Measurements from ENCODE around the gene ENTPD2.

The ENTPD2 gene

DNA sequence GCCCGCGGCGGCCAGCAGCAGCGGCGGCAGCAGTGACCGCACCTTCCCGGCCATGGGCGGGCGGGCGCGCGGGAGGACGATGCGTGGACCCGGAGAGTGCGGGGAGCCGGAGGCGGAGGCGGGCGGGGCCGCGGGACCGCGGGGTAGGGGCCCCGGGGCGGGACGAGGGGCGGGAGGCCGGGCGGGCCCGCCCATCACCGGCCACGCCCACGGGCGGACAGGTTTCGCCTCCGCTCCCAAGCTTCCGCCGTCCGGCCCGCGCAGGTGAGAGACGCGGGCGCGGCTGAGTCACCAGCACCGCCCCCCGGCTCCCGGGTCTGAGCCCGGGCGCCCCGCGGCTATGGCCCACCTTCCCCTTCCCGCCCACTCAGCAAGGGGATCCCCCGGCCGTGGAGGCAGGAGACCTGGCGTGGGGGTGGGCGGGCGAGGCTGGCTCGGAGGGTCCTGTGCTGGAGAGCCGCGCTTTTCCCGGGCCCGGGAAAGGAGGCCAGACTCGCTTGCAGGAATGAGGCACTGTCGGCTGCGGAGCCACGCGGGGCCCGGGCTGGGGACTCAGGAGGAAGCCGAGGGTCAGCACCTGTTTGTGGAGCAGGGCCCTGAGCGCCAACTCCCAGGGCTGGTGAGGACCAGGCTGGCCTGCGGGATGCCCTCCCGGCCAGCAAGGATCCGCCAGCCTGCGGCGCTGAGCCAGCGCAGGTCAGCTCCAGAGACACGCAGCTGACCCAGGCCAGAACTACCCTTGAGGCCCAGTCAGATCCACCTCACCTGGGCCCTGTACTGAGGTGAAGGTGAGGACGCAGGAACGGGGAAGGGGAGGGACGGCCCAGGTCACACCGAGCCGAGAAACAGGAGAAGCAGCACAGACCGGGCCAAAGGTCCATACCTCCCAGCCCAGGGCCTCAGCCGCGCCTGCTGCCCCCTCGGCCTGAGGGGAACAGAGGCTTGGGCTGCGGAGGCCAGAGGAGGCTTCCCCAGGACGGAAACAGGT lies at the start of gene ENTPD2:
TSS of gene ENTPD2 (minus strand) at position 118 of the 988 bp plus-strand sequence. CDS start at position 54, 64 bp downstream.
- no peak for FAIRE-seq

DNA sequence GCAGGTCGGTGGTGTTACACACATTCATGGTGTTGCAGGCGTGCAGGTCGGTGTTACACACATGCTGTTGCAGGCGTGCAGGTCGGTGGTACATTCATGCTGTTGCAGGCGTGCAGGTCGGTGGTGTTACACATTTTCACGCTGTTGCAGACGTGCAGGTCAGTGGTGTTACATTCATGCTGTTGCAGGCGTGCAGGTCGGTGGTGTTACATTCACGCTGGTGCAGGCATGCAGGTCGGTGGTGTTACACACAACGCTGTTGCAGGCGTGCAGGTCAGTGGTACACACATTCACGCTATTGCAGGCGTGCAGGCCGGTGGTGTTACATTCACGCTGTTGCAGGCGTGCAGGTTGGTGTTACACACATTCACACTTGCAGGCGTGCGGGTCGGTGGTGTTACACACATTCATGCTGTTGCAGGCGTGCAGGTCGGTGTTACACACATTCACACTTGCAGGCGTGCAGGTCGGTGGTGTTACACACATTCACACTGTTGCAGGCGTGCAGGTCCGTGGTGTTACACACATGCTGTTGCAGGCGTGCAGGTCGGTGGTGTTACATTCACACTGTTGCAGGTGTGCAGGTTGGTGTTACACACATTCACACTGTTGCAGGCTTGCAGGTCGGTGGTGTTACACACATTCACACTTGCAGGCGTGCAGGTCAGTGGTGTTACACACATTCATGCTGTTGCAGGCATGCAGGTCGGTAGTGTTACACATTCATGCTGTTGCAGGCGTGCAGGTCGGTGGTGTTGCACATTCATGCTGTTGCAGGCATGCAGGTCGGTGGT lies 49.5 kb upstream of the ENTPD2 start:
- no peak for FAIRE-seq

DNA sequence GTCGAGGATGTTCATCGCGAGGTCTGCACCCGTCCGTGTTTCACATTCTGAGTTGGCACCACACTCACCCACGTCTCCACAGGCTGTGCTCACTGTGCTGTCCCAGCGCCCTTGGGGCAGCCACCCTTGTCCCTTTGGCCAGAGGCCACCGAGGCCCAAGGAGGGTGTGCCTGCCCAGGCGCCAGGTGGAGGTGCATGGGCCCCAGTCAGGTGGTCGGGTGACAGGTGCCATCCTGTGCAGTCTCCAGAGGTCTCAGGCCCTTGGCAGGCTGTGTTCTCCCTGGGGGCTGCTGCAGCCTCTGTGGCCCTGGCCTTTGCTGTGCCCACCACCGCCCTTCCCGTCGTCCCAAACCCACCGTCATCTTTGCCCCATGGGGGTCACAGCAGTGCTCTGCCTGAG lies 45.4 kb upstream of the ENTPD2 start:
- no peak for FAIRE-seq

DNA sequence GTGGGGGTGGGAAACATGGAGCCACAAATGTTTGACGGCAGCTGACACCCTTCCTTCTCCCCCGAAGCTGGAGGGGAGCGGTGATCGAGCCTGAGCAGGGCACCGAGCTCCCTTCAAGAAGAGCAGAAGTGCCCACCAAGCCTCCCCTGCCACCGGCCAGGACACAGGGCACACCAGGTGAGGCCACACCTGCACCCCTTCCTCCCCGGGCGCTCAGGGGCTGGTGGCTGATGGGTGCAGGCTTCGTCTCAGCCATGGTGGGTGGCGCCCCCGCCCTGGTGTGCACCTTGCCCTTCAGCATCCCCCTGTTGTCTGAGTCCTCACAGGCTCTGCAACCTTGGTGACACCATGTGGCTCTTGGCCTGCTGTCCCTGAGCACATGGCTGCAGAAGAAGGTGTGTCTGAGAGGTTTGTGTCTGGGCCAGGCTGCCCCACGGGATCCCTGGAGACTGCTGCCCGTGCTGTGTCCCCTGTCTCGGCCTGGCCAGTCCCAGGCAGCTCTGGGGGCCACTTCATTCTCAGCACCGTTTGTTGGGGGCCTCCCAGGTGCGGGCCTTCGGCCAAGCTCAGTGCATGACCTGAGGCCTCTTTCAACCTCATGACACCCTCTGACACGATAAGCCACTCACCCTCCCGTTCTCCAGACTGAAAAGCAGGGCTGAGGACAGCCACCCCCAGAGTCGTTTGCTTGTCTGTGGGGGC lies 44.1 kb upstream of the ENTPD2 start:
- FAIRE-seq = no peak

DNA sequence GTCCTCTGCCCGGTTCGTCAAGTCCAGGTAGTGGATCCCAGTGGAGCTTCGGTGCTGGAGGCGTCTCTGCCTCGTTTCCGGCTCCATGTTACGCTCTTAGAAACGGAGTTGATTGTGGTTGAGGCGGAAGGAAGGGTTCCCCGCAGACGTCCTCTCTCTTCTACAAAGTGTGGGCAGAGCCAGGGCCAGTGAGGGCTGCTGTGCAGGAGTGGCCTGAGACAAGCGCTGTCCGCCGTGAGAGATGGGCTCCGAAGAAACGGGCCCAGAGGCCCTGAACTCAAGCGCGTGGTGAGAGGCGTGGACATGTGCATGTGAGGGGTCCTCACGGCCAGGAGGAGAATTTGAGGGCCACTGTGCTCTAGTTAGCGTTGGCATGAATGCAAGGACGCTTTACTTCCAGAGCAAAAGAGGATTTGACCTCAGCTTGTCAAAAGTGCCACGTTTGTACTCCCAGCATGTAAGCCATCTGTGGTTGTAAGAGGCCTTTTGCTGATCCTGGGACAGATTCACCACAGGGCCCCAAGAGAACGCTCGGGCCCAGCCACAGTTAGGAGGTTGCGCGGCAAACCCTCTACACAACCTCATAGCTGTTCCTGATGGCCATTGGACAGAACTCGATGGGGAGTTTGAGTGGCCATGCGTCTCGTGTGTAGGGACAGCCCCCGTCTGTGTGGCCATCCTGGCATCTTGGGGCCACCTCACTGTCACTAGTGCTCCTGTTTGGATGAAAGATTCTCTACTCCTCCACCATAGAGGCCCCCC lies 43.1 kb upstream of the ENTPD2 start:
- FAIRE-seq = no peak

DNA sequence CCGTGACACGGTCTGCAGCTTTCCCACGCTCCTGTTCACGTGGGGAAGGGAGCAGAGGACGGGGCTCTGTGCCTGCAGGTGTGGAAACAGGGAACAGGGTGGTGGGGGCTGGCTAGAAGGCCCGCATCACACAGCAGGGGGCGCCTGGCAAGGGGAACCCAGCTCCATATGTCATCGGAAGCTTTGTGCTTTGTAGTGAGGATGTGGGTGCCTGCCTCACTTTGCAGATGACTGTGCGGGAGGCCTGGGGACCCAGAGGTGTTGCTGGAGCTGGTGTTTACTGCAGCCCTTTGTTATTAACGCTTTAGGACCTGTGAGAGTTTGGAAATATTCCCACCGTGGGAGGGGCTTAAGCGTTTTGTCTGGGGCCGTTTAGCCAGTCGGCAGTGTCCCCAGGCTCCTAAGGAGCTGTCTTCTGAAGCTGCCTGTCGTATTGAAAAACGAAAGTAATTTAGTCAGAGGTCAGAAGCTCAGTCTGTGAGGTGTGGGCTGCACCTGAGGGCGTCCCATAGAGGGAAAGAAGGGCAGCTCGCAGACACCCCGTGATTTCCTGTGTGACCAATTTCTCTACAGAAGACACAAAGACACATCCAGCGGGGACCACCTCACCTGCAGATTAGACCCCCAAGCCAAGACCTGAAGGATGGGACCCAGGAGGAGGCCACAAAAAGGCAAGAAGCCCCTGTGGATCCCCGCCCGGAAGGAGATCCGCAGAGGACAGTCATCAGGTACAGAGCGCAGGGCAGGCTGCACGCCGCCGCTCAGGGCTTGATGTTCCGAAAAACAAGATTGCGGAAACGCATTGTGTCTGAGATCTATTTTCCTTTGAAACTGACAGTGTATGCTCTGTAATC lies 42.0 kb upstream of the ENTPD2 start:
- FAIRE-seq = no peak

DNA sequence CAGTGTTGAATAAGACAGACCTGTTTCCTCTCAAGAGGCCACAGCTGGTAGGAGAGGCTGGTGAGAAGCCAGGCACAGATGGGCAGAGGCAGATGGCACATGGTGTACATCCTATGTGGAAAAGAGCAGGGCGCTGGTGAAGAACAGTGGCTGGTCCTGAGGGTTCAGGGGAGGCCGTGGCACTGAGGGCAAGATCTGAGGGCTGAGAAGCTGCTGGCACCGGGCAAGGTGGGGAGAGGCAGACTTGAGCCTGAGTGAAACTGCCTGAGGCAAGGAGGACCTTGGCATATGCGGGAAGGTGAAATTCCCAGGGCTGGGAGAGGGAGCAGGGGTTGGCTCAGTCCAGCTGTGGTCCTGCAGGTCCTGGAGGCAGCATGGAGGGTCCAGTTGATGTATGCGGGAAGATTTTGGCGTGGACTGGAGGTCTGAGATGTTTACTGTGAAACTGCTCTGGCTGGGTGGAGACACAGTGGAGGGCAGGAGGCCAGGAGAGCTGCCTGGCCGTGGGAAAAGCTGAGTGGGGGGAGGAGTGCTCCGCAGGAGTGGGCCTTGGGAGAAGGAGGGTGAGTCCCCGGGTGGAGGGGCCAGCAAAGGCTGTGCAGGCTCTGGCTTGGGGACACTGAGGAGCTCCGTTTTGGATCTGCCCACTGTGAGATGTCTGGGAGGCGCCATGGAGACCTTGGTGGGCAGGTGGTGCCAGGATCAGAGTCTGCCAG lies 35.5 kb upstream of the ENTPD2 start:
- FAIRE-seq = no peak

DNA sequence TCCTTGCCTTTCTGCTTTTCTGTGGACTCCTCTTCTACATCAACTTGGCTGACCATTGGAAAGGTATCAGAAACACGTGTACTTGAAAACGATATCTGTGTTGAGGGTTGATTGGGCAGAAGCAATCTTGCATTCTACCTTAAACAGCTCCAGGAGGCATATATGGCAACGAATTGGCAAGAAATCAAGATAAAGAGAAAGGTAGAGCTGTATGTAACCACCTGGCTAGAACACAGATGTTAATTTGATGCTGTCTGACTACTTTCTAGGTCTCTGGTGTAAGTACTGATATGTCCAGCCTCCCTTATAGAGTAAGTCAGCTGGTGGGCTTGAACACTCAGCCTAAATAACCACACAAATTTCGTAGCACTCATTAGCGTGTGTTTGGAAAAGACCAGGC lies 34.3 kb upstream of the ENTPD2 start:
- no peak for FAIRE-seq

DNA sequence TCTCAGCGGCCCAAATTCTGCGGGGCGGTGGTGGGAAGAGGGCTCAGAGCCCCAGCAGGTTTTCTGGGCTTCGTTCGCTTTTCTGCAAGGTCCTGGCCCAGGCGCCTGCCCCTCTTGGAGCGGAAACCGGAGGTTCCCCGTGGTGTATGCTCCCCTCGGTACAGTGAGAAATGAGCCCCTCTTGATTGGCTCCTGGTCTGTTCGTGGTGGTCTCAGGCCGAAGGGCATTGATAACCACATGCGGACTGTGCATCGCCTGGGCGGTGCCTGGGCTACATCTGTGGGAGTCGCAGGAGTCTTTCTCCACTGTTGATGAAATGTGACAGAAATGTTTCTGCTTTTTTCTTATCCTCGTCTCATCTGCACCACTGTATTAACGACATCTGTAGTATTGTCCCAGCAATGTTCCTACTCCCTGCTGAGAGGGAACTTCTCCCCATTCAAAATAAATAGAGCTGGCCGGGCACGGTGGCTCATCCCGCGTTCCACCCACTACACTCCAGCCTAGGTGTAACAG lies 33.6 kb upstream of the ENTPD2 start:
- FAIRE-seq = no peak

DNA sequence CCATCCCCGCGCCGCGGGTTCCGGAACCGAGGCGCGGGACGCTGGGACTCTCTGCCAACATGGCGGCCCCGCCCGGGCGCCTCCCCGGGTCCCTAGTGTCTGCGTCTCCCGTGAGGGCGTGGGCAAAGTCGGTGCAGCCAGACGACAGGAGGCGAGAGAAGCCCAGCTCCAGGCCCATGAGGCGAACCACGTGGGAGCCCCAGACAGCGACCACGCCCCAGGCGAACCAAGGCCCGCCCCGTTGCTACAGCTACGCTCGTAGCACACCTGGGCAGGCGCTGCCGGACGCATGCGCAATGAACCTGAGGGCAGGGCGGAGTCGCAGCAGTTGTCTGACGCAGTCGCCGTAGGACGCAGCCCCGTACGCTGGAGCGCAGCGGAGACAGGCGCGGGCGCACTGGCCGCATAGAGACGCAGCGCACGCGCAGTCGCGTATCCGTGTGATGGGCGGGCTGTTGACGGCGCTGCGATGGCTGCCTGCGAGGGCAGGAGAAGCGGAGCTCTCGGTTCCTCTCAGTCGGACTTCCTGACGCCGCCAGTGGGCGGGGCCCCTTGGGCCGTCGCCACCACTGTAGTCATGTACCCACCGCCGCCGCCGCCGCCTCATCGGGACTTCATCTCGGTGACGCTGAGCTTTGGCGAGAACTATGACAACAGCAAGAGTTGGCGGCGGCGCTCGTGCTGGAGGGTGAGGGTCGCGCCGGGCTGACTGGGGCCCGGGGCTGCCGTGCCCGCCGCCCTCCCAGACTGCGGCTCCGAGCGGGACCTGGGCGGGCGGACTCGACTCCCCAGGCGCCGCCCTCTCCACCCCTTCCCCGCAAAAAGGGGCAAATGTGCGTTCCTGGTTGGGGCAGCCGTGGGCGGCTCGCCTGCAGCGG lies 32.9 kb upstream of the ENTPD2 start, which contains the start of gene MAN1B1:
TSS of gene MAN1B1 (plus strand) at position 455 of the 878 bp plus-strand sequence. CDS start at position 470, 15 bp downstream.
- peak; percentile 78 for FAIRE-seq

DNA sequence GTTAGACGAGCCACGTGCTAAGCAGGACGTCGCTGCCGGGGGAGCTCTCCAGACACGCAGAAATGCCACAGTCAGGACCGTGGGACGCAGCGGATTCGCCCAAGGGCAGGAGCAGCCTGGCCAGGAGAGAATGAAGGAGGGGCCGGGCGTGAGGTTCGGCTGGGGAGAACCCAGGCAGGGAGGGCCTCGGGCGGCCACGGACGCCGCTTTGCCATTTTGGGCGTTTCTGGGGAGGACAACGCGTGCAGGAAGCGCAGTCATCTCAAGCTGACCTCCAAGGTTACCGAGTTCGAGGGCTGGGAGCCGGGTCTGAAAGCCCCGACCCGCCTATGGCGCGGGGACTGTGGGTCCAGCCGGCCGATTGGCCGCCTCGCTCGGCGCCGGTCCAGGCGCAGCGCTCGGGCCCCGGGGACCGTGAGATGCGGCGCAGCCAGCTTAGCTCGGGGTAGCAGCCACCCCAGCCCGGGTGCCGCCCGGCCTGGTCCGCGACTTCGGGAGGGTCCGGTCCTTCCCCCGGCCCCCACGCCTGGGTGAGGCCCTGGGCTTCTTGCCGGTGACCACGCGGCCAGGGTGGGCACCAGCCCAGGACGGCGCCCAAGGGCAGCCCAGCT lies 32.2 kb upstream of the ENTPD2 start:
- FAIRE-seq = no peak

DNA sequence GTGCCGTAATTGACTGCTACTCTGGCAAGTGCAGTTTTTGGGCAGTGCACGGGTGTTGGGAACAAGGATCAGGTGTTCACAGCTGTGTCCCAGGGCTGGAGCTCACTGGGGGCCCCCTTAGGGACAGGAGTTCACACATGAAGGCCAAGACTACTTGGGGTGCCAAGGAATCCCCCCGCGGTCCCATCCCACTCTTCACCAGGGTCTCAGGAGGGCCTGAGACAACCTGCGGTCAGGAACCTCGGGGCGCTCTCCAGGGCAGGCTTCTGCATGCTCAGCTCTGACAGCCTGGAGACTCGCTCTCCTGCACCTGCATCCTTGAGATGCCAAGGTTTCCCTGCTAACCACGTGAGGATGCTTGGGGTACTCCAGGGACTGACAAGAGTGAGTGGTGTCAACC lies 30.7 kb upstream of the ENTPD2 start:
- no peak for FAIRE-seq

DNA sequence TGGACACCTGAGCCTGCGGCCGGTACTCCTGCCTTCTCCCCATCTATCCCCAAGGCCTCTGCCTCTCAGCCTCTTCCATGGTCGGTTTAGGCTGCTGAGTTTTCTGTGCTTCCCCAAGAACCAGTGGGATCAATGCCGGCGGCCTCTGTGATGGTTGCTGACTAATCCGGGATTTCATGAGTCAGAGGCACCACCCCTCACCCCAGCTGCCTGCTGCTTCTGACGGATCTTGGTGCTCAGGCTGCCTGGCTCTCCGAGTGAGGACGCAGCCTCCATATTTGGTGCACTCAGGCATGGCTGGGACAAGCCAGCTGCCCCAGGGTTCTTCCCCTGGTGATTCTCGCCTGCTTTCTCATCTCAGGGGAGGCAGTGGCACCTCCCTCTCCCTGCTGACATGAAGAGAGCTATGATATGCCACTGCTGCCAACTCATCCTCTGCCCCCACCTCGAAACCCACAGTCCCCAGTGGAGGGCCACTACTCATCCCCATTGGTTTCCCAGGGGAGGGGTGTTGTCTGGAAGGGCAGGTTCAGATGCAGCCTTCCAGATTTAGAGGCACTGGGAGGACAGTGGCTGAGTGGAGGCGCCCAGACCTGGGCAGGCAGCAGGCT lies 29.6 kb upstream of the ENTPD2 start:
- no peak for FAIRE-seq

DNA sequence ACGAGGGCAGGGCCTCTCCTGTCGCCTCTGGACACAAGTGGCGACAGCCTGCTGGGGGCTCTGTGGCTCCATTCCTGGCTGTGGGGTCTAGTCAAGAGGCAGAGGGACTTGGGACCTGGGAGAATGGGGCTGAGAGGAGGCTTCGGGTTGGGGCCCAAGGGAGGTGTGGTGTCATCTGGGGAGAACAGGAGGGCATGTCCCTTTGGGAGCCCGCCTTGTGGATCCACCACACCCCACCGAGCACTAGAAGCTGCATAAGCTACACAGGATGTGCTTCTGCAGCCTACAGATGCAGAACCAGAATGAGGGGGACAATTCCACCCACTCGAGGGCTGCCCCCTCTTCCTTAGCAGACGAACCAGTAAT lies 29.0 kb upstream of the ENTPD2 start:
- FAIRE-seq = no peak

DNA sequence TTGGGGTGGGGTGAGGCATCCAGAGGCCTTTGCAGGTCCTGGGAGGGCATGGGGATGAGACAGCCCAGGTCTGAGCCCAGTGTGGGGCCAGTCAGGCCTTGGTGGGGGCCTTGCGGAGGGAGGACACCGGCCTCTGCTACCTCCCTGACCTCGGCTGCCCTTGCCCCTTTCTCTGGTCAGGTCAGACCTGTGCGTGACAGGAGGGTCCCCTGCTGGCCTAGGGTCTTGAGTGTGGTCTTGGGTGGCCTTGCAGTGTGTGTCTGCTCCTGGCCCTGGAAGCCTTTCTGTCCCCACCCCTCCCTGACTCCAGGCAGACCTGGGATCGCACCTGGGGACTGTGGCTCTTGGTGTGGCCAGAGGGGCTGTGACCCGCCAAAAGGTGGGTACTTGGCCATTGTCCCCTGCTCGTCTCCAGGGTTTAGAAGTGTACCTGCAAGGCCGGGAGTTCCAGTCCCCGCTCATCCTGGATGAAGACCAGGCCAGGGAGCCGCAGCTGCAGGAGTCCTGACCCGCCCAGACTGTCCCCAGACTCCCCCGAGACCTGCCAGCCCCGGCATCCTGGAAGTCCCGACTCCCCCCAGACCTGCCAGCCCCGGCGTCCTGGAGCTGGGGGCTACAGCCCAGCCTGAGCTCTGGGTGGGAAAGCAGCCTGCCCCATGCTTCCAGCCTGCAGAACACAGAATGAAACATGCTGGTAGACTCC lies 28.5 kb upstream of the ENTPD2 start:
- FAIRE-seq = no peak

DNA sequence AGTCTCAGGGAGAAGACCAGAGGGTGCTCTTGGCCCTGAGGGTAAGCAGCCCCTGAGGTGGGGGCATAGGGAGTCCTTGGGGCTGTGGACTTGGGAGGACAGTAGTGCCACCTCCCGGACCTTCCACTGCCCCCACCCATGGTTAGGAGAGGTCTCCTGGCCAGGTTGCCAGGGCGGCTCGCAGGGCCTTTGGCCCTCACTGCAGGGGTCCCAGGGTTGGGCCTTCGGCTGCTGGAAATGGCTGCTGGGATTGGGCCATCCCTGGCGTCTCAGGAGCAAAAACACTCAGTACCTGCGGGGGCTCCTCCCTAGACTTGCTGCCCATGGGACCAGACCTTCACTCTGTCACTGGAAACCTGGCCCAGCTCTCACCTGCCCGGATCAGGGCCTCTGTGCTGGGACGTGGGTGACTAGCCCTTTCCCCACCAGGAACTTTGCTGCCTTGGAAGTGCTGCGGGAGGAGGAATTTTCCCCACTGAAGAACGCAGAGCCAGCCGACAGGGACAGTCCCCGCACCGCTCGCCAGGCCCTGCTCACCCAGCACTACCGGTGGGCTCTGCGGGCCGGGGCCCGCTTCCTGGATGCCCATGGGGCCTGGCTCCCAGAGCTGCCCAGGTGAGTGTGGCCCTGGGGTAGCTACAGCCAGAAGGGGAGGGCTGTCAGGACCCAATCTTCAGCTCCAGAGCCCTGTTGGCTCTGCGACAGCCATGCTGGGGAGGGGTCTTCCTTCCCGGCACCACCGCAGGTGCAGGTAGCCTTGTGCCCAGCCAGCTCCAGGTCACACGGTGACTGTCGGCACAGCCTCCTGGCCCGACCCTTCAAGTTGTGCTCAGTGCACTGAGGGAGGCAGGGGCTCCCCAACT lies 26.6 kb upstream of the ENTPD2 start:
- FAIRE-seq = no peak

DNA sequence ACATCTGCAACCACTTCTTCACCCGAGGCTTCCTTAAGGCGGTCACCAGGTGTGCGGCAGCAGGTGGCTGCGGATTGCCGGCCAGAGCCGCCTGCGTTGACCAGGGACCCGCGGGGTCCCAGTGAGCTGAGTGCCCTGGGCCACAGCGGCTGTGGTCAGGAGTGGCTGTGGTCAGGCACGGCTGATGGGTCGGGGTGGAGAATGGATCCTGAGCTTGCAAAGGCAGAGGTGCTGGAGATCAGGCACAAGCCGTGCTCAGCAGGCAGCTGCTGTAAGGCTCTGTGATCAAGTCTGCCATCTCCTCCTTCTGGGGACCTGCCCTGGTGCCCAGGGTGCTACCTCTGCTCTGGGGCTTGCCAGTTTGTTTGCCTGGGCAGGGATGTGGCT lies 25.5 kb upstream of the ENTPD2 start:
- no peak for FAIRE-seq

All from TTC549 (cell line).